GM18507 (cell line): ENCODE results near the gene USP5.

ENCODE experiments used
- DNase-seq: peaks from one replicate; pipeline ENCODE4 v3.0.0; 2011; ENCODE audit warnings: low read depth; ENCODE audit not compliant: insufficient read length; ENCODE audit errors: extremely low spot score
- FAIRE-seq: peaks from 2 replicates; lab custom pipeline; 2011; peaks lifted over from hg19 to GRCh38; lab: Jason Lieb, UNC

The USP5 gene

DNA sequence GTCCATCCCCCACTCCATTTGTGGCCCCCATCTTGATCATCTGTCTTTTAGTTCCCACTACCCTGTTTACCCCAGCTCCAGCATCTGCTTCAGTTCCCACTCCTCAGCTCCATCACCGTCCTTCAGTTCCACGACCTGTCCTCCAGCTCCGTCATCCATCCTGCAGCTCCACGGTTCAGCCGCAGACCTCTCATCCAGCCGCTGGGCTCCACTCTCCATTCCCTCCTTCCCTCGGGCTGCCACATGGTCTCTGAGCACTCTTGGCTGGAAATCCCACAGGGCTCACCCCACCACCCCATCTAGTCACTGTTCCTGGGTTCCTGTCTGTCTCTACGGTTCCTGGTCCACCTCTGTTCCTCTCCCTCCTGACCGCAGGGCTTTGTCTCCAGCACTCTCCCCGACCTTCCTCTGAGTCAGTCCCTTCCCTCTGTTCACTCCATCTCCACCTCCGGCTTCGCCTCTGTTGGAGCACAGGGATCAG lies 27.0 kb upstream of the USP5 start:
- DNase-seq (no peak), FAIRE-seq (no peak)

- FAIRE-seq (peak; percentile 83), DNase-seq (peak; percentile 82)
These were observed 26.4 kb upstream of the USP5 start for GRCh38 chr12:6825398-6826124.

DNA sequence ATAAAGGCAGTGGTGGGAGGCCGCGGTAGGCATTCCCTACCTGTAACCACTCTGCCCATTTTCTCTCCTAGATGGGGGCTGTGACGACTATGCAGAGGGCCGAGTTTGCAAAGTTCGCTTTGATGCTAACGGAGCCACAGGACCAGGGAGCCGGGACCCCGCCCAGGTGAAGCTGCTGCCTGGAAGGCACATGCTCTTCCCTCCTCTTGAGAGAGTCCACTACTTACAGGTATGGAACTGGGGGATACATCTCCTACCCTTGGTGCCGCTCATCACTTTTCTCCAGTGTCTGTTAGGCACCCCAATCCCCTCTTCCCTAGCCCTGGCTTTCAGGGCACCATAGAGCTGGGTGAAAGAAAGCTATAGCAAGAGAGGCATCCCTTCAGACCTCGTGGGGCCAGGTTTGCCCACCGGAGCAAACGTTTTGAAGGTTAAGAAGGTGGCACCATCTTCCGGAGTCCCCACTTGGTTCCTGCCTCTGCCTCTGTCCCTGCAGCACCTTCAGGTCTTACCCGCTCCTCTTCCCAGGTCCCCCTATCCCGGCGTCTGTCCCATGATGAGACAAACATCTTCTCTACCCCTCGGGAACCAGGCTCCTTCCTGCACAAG lies 25.7 kb upstream of the USP5 start:
- no peak for FAIRE-seq

DNA sequence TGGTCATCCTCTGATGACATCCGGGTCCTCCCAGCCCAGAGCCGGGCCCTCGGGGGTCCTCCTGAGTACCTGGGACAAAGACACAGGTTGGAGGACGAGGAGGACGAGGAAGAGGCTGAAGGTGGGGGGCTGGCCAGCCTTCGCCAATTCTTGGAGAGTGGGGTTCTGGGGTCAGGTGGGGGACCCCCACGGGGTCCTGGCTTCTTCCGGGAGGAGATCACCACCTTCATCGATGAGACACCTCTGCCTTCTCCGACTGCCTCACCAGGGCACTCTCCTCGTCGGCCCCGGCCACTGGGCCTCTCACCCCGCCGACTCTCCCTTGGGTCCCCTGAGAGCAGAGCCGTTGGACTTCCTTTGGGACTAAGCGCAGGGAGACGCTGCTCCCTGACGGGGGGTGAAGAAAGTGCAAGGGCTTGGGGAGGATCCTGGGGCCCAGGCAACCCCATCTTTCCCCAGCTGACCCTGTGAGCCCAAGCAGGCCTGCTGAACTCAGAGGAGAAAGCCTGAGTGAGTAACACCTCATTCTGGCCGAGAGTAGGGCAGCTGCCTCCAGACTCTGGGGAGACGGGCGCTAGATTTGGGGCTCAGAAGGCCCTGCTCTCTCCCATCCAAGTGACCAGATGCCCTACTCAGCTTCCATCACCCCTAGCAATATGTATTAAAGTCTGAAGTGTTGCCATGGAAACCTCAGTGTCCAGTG lies 25.1 kb upstream of the USP5 start:
- FAIRE-seq = no peak
- DNase-seq = no peak

More for the DNA sequence above, 25.7 kb upstream of the USP5 start:
- DNase-seq = no peak

DNA sequence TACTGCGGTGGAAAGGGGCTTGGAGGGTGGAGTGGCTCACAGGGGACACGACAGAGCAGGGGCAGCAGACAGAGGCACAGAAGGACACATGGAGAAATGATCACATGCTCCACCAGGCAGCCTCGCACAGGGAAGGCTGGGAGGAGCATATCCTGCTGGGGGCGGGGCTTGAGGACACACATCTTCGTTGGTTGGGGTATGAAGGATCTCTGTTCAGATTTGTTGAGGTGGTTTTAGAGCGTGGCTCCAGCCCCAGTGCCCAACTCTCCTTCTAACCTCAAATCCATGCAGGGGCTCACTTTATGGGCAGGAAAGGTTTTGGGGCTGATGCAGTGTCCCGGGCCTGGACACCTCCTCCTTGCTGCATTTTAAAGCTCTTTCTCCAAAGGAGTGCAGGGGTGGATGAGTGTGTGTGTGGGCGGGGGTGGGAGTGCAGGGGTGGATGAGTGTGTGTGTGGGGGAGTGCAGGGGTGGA lies 24.5 kb upstream of the USP5 start:
- DNase-seq (no peak), FAIRE-seq (no peak)

GRCh38 chr12:6827982-6828780 lies 23.8 kb upstream of the USP5 start, which contains the start of gene P3H3:
Gene P3H3, plus strand, starts transcription at chr12:6828407. Its CDS starts 34 bp downstream, at chr12:6828441.
- no peak for FAIRE-seq
- DNase-seq = no peak

DNA sequence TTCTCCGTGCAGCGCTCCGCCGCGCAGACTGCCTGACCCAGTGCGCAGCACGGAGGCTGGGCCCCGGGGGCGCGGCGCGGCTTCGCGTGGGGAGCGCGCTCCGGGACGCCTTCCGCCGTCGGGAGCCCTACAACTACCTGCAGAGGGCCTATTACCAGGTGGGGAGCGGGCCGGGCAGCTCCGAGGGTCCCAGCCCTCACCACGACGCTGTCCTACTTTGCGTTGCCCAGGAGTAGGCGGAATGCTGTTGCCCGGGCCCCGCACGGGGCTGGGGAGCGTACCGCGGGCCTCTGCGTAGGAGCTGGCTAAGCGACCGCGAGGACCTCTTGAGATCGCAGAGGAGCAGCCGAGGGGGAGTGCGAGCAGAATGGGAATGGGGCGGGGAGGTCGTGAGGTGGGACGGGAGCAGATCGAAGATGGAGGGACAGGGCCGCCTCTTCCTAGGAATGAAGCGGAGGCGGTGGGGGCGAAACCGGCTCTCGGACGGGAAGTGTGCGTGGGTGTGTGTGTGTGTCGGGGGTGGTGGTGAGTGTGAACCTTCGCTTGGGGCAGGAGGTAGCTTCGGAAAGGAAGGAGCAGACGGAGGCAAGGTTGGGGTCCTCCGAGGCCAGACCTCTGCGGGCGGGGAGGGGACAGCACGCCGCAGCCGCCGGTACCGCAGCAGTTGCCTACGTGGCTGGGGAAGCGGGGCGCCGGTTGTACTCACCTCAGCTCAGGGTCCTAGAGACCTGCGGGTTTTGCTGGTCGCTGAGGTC lies 23.0 kb upstream of the USP5 start:
- DNase-seq (no peak), FAIRE-seq (no peak)

GRCh38 chr12:6829536-6830220 lies 22.3 kb upstream of the USP5 start:
- FAIRE-seq (no peak), DNase-seq (no peak)

GRCh38 chr12:6830286-6830890 lies 21.6 kb upstream of the USP5 start:
- no peak for DNase-seq
- no peak for FAIRE-seq

DNA sequence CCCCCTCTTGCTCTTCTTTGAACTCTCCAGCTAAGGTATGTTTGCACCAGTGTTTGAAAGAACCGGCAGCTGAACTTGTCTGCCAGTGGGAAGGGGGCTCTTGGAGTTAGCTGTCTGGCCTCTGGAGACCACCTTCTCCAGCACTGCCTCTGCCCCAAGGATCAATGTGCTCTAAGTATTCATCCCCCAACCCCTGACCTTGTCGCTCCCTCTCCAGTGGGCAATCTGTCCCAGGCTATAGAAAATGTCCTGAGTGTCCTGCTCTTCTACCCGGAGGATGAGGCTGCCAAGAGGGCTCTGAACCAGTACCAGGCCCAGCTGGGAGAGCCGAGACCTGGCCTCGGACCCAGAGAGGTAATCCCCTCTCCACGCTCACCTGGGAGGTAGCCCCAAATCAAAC lies 21.0 kb upstream of the USP5 start:
- FAIRE-seq (no peak), DNase-seq (no peak)

GRCh38 chr12:6831450-6831995 lies 20.4 kb upstream of the USP5 start:
- no peak for DNase-seq
- FAIRE-seq = no peak

DNA sequence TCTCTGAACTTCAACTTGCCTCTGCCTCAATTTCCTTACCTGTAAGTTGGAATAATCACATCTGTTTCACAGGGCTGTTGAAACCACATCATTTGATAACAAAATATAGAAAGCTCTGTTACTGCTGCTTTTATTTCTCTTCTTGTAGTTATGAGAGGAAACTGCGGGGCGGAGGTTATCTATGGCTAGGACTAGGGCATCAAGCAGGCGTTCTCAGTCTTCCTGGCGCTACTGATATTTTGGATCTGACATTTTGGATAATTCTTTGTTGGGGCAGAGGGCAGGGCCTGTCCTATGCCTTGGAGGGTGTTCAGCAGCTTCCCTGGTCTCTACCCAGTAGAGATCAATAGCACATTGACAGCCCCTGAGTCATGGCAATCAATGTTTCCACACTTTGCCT lies 19.8 kb upstream of the USP5 start:
- FAIRE-seq = no peak

GRCh38 chr12:6833189-6833890 lies 18.6 kb upstream of the USP5 start:
- DNase-seq (no peak), FAIRE-seq (no peak)

More for the DNA sequence above, 19.8 kb upstream of the USP5 start:
- DNase-seq = no peak

GRCh38 chr12:6834254-6834653 lies 17.7 kb upstream of the USP5 start:
- FAIRE-seq = no peak
- no peak for DNase-seq

DNA sequence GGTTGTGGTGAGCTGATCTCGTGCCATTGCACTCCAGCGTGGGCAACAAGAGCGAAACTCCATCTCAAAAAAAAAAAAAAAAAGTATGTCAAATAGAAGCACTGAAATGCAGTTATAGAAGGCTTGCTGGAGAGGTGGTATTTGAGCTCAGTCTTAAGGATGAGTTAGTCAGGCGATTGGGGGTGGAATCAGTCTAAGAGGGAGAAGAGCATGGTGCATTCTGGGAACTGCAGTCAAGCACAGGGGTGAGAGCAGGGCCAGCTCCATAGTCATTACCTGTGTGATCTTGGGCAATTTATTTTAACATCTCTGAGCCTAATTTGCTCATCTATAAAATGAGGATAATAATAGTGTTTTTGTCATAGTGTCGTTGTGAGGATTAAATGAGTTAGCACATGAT lies 17.1 kb upstream of the USP5 start:
- DNase-seq (no peak), FAIRE-seq (no peak)

GRCh38 chr12:6836851-6837250 lies 15.1 kb upstream of the USP5 start:
- no peak for DNase-seq
- FAIRE-seq = no peak

GRCh38 chr12:6837370-6838060 lies 14.4 kb upstream of the USP5 start:
- DNase-seq (no peak), FAIRE-seq (no peak)
